Islet precursor cell (in vitro differentiated cells): Measurements from ENCODE around the gene SPRY4.
"Not testable (repeated sequence)": the region's sequence is repeated elsewhere in the genome, so short reads cannot be mapped to it uniquely, and the experiment has no call there.

Experiments used
- DNase-seq: peaks from one replicate; pipeline ENCODE4 v3.0.0-alpha.2; 2018

SPRY4 gene, protein sequence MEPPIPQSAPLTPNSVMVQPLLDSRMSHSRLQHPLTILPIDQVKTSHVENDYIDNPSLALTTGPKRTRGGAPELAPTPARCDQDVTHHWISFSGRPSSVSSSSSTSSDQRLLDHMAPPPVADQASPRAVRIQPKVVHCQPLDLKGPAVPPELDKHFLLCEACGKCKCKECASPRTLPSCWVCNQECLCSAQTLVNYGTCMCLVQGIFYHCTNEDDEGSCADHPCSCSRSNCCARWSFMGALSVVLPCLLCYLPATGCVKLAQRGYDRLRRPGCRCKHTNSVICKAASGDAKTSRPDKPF

DNA sequence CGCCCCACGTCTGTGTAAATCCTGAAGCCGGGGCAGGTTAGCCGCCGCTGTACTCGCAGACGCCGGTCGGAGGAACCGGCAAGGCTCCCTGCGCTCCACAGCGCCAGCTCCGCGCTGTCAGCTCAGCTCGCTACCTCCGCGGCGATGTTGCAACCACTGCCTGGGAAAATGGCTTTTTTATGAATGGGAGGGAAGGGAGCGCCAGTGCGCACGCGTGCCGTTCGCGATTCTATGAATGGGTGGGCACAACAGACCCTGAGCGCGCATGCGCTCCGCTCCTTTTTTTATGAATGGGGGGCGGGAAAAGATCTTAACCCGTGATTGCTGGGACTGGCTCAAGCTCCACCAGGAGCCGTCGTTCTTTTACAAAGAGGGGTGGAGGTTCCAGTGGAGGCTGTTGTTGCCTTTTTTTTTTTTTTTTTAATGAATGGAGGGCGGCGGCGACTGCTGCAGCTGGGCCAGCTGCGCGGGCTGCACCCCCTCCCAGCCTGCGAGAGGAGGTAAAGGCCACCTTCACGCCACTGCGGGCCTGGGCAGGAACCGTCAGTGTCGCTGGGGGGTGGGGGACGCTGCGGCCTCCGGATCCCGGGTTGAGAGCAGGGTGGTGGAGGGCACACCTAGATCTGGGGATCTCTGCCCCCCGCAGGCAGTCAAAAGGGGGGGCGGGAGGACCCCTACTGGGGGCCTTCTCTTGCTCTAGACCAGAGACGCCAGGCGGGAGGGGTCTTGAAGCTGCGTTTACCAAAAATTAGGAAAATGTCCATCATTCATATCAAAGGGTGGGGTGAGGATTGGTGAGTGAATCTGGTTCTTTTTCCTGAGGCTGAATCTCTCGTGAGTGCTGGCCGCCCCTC is at the start of gene SPRY4:
Gene SPRY4, minus strand, starts transcription at position 151 of the 854 bp plus-strand sequence. CDS start 9,913 bp downstream, outside the sequence.
- DNase-seq = peak; percentile 99

DNA sequence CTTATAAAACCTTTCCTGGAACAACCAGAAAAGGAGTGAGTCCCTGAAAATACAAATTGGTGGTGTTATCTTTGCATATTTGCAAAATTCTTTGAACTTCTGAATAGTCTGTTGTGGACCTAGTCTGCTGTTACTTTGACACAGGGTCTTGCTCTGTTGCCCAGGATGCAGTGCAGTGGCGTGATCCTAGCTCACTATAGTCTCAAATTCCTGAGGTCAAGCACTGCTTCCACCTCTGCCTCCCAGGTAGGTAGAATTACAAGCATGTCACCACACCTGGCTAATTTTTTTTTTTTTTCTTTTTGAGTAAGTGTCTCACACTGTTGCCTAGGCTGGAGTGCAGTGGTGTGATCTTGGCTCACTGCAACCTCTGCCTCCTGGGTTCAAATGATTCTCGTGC is 43.7 kb upstream of the SPRY4 start:
- no peak for DNase-seq

DNA sequence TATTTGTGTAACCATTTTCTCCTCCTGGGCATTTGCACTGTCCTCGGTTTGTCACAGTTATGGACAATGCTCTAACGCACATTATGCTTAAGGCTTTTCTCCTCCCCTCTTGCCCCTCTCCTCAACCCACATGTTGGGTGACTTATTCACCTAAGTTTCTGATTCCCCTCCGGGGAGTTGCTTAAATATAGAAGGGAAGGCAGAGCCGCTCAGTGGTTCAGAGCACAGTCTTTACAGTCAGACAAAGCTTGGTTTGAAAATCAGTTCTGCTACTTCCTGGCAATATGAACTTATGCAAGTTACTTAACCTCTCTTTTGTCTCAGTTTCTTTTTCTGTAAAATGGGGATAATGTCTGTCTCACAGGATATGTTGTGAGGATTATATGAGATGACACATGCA is 41.2 kb upstream of the SPRY4 start:
- DNase-seq = no peak

GRCh38 chr5:142364251-142365145 is 39.7 kb upstream of the SPRY4 start:
- peak; percentile 17 for DNase-seq

DNA sequence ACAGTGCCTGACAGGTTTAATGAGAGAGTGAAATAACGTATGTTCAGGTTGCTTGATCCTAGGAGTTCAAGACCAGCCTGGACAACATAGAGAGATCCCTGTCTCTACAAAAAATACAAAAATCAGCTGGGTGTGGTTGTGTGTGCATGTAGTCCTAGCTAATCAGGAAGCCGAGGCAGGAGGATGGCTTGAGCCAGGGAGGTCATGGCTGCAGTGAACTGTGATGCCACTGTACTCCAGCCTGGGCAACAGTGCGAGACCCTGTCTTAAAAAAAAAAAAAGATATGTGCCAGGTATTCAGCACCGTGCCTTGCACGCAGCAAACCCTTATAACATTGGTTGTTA is 38.8 kb upstream of the SPRY4 start:
- DNase-seq = no peak

GRCh38 chr5:142362193-142362592 is 37.4 kb upstream of the SPRY4 start:
- DNase-seq = not testable (repeated sequence)

GRCh38 chr5:142360607-142361120 is 35.8 kb upstream of the SPRY4 start:
- DNase-seq = peak; percentile 94

DNA sequence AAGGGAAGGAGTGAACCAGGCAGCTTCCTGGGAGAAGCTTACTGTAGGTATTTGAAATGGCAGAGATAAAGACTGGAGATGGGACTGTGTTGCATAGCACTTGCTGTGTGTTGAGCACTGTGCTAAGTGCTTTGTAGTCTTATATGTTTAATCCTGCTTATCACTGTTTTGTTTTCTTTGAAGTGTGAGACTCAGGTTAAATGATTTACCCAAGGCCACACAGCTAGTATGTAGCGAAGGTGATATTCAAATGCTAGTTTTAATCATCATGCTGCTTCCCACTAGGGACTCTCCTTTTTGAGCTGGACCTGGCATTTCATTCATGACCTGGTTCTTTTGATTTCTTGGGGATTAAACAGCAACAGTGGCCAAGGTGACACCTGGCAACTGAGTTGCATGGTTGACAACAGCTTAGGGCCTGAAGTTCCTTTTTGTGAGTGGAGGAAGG is 35.3 kb upstream of the SPRY4 start:
- DNase-seq = no peak

GRCh38 chr5:142358648-142359047 is 33.8 kb upstream of the SPRY4 start:
- no peak for DNase-seq

GRCh38 chr5:142358121-142358520 is 33.3 kb upstream of the SPRY4 start:
- DNase-seq = no peak

GRCh38 chr5:142357469-142358090 is 32.8 kb upstream of the SPRY4 start:
- no peak for DNase-seq

GRCh38 chr5:142356716-142357468 is 32.1 kb upstream of the SPRY4 start:
- peak; percentile 96 for DNase-seq

- no peak for DNase-seq
Measured at GRCh38 chr5:142356349-142356715, 31.5 kb upstream of the SPRY4 start.

DNA sequence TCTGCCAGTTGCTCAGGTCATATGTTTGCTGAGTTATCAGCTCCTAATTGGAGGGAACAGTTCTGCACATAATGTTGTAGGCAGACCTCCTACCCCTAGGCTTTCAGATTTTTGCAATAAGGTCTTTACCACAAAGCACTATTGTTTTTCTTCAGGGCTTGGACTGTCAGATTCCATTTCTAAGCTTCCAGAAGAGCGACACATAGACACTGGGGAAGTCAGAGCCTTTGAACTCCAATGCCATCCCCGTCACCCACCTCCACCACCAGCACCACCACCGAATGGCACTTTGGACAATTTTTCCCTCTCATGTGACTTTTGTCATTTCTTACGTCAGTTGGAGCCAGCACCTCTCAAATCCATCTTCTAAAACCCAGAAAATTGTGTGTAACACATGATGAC is 28.3 kb upstream of the SPRY4 start:
- peak; percentile 67 for DNase-seq

DNA sequence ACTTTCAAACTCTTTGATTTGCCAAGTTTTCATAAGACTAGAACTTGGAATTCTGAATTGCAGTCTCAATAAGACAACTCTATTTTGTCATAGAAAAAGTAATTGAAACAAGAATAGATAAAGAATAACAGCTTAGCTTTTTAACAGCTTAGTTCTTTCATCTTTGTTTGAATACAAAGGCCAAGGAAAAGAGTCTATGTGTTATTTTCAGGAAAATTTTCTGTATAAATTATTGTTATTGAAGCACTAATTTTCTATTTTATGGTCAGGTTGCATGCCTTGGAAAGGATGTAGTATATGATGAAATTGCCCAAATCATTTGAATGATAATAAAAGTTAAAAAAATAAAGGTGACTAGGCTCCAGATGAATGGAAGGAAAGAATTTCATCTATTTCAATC is 25.2 kb upstream of the SPRY4 start:
- DNase-seq = no peak

DNA sequence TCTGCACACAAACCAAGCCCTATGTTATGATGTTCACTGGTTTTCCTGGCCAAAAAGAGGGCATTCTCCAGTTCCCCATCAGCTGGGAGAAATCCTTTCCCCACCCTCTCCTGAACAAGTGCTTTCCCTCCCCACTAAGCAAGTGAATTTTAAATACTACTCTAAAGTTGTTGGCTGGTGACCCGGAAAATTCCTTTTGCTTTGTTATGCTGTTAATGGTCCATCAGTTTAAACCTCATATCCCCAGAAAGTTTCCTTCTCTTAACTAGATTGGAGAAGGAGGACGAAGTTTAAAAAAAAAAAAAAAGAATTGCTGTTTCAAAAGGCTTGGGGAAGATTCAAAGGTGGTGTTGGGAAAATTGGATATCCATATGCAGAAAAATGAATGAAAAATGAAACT is 21.9 kb upstream of the SPRY4 start:
- DNase-seq = no peak

GRCh38 chr5:142344915-142345314 is 20.1 kb upstream of the SPRY4 start:
- DNase-seq = not testable (repeated sequence)

- no peak for DNase-seq
Measured at GRCh38 chr5:142343531-142343930, 18.7 kb upstream of the SPRY4 start.

GRCh38 chr5:142342128-142342981 is 17.5 kb upstream of the SPRY4 start:
- peak; percentile 82 for DNase-seq

DNA sequence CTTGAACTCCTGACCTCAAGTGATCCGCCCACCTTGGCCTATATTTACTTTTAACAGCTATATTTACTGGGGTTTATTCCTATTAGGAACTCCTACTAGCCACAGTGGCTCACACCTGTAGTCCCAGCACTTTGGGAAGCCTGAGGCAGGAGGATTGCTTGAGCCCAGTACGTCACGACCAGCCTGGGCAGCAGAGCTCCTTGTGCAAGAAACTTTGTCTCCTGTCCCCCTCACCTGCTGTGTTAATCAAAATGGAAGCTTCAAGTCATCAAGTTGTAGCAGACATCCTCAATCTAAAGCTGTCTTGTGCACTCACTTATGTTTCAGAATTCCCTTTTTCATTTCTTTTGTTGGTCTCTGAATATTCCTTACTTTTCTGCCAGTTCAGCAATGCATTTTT is 15.0 kb upstream of the SPRY4 start:
- no peak for DNase-seq

GRCh38 chr5:142334538-142334937 is 9.7 kb upstream of the SPRY4 start:
- no peak for DNase-seq
